ENCODE results near the gene PRR30.

PRR30 gene

GRCh38 chr2:27154488-27154887, 15.3 kb upstream of the PRR30 start:
- no peak for DNase-seq

DNA sequence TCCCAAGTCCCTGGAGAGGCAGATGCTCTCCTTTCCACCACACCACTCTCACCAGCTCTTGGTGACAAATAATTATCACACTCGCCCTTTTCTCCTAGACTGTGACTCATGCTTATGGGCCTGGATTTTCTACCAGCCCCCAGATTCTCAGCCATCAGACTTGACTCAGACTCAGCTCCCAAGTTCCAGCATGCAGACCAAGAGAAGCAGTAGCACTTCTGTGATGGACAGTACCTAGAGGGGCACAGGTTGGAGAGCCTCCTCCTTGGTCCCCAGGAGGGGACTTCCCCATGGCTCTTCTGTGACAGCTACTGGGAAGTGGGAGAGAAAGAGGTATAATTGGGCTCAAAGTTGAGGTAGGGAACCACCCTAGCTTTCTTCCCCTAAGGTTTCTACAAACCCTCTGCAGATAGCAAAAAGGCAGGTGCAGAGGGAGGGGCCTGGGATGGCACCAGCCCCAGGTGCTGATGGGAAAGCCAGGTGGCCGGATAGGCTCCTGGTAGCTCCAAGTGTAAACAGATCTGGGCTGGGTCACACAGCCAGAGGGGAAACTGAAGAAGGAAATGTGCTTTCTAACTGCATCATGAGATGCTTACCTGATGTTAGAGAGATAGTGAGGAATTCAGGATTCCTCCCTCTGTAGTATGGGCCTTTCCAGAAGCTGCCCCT, 13.7 kb upstream of the PRR30 start:
- peak; percentile 58 for DNase-seq

GRCh38 chr2:27152102-27152795, 13.0 kb upstream of the PRR30 start:
- DNase-seq: no peak

DNA sequence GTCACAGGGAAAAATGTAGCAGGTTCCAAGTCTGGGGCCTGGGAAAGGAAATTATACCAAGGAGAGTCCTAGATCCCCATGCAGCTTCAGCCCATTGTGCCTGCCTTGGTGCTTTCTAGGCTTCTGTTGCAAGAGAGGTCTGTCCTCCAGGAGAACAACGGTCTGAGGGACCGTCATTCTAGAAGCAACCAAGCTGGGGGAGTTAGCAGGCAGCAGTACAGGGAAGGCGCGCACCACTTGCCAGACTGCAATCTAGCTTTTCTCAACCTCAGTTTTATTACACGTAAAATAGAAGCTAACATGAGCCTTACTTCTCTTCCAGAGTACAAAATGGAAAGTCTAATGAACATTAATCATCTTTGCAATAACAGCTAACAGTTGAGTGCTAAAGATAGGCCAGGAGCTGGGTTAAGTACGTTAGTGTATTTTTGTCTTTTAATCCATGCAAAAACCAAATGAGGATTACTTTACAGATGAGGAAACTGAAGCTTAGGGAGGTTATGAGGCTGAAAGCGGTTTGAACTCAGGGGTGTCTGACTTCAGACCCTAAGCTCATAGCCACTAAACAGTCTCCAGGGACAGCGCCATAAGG, 11.5 kb upstream of the PRR30 start:
- no peak for DNase-seq

DNA sequence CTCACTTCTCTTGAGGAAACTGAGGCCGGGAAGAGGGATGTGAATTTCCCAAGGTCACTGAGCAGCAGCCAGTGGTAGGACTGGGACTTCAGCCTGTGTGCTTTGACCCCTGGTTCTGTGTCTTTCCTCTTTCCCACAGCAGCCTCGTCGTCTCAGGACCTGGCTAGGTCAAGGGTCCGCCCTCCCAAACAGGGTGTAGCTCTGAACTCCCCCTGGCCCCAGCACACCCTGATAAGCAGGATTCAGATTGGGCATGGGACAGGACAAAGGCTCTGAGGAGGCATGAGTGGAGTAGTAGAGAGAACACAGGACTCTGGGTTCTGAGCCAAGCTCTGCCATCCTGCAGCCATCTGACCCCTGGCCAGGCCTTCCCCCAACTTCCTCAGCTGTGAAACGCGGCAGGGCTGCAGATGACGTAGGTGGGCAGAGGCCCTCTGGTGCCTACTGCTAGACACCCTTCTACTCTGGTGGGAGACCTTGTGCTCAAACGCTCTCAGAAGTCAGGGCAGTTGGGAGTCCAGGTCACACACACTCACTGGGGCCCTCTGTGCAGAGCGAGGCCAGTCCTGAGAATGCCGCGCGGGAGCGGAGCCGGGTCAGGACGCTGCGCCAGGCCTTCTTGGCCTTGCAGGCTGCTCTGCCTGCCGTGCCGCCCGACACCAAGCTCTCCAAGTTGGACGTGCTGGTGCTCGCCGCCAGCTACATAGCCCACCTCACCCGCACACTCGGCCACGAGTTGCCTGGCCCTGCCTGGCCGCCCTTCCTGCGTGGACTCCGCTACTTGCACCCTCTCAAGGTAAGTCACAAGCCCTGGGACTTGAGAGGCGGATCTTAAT, 10.6 kb upstream of the PRR30 start:
- no peak for DNase-seq

DNA sequence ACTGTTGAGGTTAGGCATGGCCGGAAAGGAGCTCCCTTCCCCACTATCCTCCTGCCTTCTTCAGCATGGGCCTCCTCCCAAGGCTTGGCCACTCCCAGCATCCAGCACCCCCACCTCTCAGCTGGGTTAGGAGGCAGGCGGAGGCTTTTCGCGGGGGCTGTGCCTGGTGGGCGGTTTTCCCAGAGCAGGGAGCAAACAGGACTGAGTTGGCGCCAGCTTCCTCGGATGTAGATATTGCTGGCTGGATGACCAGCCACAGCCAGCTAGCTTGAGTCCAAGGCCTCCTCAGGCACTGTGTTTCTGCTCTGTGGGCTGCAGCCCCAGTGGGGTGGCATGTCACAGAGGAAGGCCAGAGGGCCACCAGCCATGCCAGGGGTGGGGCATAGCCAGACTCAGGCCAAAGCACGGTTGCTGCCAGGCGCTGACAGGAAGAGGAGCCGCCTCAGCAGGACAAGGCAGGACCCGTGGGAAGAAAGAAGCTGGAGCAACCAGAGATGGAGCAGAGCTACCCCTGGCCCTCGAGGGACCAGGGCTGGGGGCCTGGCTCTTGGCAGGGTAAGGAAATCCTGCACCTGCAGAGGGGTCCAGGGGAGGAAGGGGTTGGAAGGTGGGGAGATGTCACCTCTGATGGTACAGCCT, 9.7 kb upstream of the PRR30 start, which contains the start of gene TCF23:
Gene TCF23 (plus strand): TSS at position 204 of the 639 bp plus-strand sequence. CDS start 130 bp downstream, at position 334.
- no peak for DNase-seq

- no peak for DNase-seq
Measured at GRCh38 chr2:27147935-27148334, 8.7 kb upstream of the PRR30 start.

- DNase-seq: no peak
Measured at GRCh38 chr2:27145682-27146081, 6.5 kb upstream of the PRR30 start.

DNA sequence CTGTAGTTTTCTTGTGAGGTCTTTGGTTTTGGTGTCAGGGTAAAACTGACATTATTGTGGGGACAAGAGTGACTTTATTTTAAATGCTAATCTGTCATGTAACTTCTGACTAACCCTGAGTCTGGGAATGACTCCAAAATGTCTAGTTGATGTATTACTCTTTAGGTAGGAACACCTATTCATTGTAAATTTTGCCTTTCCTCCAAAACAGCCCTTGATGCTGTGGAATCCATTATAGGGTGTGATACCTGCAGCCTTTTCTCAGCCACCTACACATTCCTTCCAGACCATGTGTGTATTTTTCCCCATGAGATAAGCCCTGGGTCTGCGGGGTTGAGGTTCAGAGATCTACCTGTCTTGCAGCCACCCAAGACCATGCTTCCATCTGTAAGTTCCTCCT, 4.1 kb upstream of the PRR30 start:
- no peak for DNase-seq

- DNase-seq: no peak
Measured at GRCh38 chr2:27138111-27138510, 1.1 kb downstream of the PRR30 start.

DNA sequence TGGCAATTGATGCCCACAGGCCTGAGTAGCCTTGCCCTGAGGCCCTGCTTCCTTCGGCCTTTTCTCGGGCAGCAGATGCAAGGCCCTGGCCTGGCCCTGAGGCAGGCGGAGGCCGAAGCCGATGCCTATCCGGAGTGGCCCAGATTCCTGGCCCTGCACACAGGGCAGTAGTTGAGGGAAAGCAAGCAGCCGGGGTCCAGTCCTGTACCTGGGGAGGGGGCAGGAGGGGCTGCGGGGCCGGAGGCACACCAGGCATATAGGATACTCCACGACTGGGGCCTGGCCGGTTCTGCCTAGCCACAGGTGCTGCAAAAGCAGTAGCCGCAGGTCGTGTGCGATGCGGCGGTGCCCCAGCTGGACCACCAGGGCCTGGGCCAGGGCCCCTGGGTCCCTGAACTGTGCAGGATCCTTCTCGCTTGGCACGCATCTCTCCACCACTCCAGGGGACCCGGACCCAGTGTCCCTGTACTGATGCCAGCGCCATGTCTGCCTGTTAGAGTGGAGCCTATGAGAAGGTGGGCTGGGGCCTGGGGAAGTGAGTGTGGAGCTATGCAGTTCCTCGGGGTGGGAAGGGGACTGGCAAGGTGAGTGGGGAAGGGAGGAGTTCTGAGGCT, 1.8 kb downstream of the PRR30 start:
- no peak for DNase-seq

DNA sequence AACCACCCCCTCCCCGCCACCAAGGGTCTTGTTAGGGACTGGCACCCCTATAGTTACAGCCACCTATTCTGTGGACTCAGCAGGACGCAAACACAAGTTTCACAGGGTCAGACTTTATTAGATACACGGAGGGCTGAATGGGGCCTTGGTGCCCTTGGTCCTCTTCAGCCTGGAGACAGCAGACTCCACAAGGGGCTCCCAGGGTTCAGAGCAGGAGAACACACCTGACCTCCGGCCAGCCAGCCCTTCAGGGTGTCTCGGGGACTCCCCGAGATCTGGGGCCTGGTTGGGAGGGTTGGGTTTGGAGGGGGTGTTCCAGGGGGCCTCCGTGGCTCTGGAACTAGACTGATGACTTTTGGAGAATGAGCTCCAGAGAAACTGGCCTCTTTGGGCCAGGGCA, 2.5 kb downstream of the PRR30 start:
- no peak for DNase-seq

- DNase-seq: no peak
Measured at GRCh38 chr2:27135478-27135955, 3.7 kb downstream of the PRR30 start.

DNA sequence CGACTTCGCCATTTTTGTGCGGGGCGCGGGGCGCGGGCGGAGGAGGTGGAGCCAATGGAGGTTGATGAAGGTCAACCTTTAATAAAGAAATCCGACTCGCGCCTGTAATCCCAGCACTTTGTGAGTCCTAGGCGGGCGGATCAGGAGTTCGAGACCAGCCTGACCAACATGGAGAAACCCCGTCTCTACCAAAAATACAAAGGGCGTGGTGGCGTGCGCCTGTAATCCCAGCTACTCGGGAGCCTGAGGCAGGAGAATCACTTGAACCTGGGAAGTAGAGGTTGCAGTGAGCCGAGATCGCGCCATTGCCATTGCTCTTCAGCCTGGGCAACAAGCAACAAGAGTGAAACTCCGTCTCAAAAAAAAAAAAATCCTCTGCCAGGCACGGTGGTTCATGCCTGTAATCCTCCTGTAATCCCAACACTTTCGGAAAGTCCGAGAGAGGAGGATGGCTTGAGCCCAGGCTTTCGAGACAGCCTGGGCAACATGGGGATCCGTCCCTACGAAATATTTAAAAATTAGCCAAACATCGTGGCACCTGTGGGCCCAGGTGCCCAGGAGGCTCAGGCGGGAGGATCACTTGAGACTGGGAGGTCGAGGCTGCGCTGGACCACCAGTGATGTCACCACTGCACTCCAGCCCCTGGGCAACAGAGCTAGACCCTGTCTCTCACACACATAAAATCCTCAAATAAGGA, 4.3 kb downstream of the PRR30 start:
- no peak for DNase-seq

DNA sequence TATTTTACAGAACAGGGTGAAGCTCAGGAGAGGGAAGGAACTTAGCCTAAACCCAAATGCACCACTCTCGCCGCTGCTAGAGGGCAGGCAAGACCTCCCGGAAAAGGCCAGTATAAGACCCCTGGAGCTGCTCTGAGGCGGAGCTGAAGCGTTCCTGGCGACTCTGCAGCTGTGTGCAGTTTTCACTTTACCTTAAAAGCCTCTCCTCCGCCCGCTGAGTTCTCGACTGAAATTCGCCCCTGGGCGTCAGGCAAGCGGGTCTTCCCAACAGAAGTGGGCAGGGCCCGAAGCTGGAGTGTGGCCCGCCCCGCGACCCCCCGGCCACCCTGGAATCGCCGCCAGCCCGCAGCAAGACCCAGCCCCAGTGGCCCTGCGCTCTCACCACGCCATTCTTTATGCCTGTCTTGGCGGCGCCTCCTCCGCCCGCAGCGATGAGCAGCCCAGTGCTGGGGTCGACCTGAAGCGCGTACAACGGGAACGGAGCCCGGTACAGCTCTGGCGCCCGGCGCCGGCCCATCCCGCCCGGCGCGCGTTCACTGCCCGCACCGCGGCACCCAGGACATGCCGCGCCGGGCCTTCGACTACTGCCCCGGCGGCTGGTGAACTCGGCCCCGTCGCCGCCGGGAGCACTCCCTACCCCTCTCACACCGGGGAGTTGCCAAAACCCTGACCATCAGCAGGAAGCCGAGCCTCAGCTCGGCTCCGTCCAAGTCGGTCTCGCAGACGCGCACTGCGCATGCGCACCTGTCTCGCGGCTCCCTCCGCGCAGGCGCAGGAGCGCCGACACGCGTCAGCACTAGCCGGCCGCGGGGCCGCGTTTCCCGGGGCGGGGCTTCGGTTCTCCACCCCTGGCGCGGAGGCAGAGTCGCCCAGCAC, 5.1 kb downstream of the PRR30 start, which contains the start of gene PREB:
Gene PREB (minus strand): TSS at position 732 of the 876 bp plus-strand sequence. CDS start 215 bp downstream, at position 517.
- peak; percentile 92 for DNase-seq

GRCh38 chr2:27133195-27133875, 5.9 kb downstream of the PRR30 start:
- DNase-seq: no peak

GRCh38 chr2:27131429-27131828, 7.8 kb downstream of the PRR30 start:
- no peak for DNase-seq

- no peak for DNase-seq
Measured at GRCh38 chr2:27130396-27130795, 8.8 kb downstream of the PRR30 start.
